Kidney epithelial cell (primary cell): ENCODE data around the gene MYO18B. TPM values are rescaled to one million over a fixed set of nuclear protein-coding genes. Genes with fewer than 3 reads are reported as not detected.

Experiments
- DNase-seq: peaks from one replicate; pipeline ENCODE4 v3.0.0-alpha.2; 2010; ENCODE audit warnings: low read depth
- H3K27me3 ChIP-seq: 2 replicates; pipeline ENCODE4 v1.6.0; 2011; ENCODE audit warnings: low read length; ENCODE audit not compliant: control insufficient read depth, insufficient read depth
- H3K36me3 ChIP-seq: 2 replicates; pipeline ENCODE4 v1.5.1; 2011; ENCODE audit warnings: low read length; ENCODE audit not compliant: control insufficient read depth, insufficient read depth
- H3K4me3 ChIP-seq: 2 replicates; pipeline ENCODE4 v1.5.1; 2011; ENCODE audit warnings: low read depth, mild to moderate bottlenecking, control low read depth, low read length
- CTCF ChIP-seq: IDR thresholded peaks from 2 replicates; pipeline ENCODE4 v1.5.1; 2011; ENCODE audit warnings: mild to moderate bottlenecking, moderate library complexity, low read length, control low read depth, inconsistent platforms; ENCODE audit not compliant: insufficient read depth, poor library complexity, severe bottlenecking
- total RNA-seq: library from RNA; depleted of rRNA; stranded (reverse); fragments of >200 nt; gene quantifications from 2 replicates; pipeline ENCODE4 v1.2.3, GENCODE V29; 2015

Gene MYO18B
- not detected in 2 replicates for total RNA-seq

- Histone ChIP-seq H3K27me3 (no peaks in the 10 kb centered on the region), H3K36me3 (no peaks in the 10 kb centered on the region), H3K4me3 (no peak within 1 kb of the TSS)
- TF ChIP-seq CTCF = no peak
- no peak for DNase-seq
Measured at GRCh38 chr22:25741692-25742626, at the start of gene MYO18B. TSS of gene MYO18B (plus strand) at chr22:25742188. CDS start at chr22:25761093, 18,905 bp downstream.

GRCh38 chr22:25692397-25693267 lies 49.4 kb upstream of the MYO18B start:
- no peaks in the 10 kb centered on the region for H3K27me3 ChIP-seq
- no peak overlapping the region for H3K4me3 ChIP-seq
- no peak for TF ChIP-seq CTCF
- DNase-seq = no peak
- no peaks in the 10 kb centered on the region for H3K36me3 ChIP-seq

- DNase-seq = no peak
- no peak for TF ChIP-seq CTCF
- Histone ChIP-seq H3K27me3 (no peaks in the 10 kb centered on the region), H3K4me3 (no peak overlapping the region), H3K36me3 (no peaks in the 10 kb centered on the region)
Measured at GRCh38 chr22:25693268-25693565, 48.8 kb upstream of the MYO18B start.

GRCh38 chr22:25694196-25694907 lies 47.6 kb upstream of the MYO18B start:
- DNase-seq = no peak
- Histone ChIP-seq H3K36me3 (no peaks in the 10 kb centered on the region), H3K27me3 (no peaks in the 10 kb centered on the region), H3K4me3 (no peak overlapping the region)
- no peak for TF ChIP-seq CTCF

- no peaks in the 10 kb centered on the region for H3K36me3 ChIP-seq
- no peak overlapping the region for H3K4me3 ChIP-seq
- TF ChIP-seq CTCF = no peak
- no peak for DNase-seq
- no peaks in the 10 kb centered on the region for H3K27me3 ChIP-seq
Measured at GRCh38 chr22:25695146-25695545, 46.8 kb upstream of the MYO18B start.
